Measurements from ENCODE around the gene TMPRSS6. TPM values are rescaled to one million over a fixed set of nuclear protein-coding genes. Genes with fewer than 3 reads are reported as not detected.

TMPRSS6 gene
- total RNA-seq, 4 donors from 2014 or later, result 0.16 to 4.9 (median 0.41) TPM; not detected in 1

DNA sequence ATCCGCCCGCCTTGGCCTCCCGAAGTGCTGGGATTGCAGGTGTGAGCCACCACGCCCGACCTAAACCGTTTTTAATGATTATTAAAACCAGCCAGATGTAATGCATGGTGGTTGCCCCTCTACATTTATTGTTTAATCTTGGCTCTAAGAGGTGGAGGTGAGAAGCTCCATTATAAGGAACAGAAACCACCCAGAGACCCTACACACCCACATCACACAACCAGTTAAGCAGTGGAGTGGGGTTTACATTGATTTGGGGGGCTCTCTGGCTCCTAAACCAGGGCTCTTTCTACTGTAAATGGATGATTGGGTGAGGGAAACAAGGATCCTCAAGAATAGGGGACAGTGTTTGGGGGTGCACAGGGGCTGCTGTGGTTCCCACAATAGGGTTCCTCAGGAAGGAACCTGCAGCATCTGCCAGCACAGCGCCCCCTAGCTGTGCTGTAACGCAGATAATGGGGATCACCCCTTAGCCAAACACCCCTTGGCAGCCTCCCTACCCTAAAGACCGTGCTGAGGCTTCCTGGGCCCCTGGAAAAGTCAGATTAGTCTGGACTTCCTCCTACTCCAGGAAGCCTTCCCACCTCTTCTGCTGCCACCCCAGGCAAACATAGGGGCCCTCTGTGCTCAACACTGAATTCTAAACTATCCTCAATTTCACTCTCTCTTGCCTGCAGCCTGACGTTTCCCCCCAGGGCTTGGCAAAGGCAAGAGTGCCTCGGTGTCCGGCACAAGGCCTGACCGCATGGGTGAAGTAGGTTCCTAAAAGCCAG lies 87.6 kb downstream of the TMPRSS6 start:
- no peak overlapping the region for H3K4me3 ChIP-seq
- peaks cover 48 to 73% (median 63%) of the 10 kb centered on the region in 4 donors for H3K4me1 ChIP-seq
- DNase-seq, result peak; percentile 53
- intact Hi-C loops (cut with DNase I; ENCODE audit: low total_unique reads) (no loop called here), in situ Hi-C loops (cut with MboI; ENCODE audit: low pct_ligation_motif_present in 1 of 4, low pct_unique_long_range_greater_than_20kb in 1 of 4, low sequenced_read_pairs in 3 of 4) (no loop called here)
- WGBS, 2 donors (ENCODE audit: low coverage in 1 of 2), result 39 to 42% methylated on average over 5 to 13 of the region's 13 CpGs
- H3K36me3 ChIP-seq, result peaks cover 0 to 5% (median 0%) of the 10 kb centered on the region in 4 donors
- H3K9me3 ChIP-seq, result no peaks in the 10 kb centered on the region
- peak overlapping the region; percentile 92 to 99 (median 99) for H3K27ac ChIP-seq
- TF ChIP-seq POLR2A (IDR thresholded peaks at IDR 0.05) (no peak), POLR2AphosphoS5 (IDR thresholded peaks at IDR 0.05) (no peak), EP300 (IDR thresholded peaks at IDR 0.05; ENCODE audit: low read depth) (no peak)
- TF ChIP-seq, protein P1, sequence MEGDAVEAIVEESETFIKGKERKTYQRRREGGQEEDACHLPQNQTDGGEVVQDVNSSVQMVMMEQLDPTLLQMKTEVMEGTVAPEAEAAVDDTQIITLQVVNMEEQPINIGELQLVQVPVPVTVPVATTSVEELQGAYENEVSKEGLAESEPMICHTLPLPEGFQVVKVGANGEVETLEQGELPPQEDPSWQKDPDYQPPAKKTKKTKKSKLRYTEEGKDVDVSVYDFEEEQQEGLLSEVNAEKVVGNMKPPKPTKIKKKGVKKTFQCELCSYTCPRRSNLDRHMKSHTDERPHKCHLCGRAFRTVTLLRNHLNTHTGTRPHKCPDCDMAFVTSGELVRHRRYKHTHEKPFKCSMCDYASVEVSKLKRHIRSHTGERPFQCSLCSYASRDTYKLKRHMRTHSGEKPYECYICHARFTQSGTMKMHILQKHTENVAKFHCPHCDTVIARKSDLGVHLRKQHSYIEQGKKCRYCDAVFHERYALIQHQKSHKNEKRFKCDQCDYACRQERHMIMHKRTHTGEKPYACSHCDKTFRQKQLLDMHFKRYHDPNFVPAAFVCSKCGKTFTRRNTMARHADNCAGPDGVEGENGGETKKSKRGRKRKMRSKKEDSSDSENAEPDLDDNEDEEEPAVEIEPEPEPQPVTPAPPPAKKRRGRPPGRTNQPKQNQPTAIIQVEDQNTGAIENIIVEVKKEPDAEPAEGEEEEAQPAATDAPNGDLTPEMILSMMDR (IDR thresholded peaks at IDR 0.05), result peak; percentile 61 to 77 (median 70)
- no peaks in the 10 kb centered on the region for H3K27me3 ChIP-seq

DNA sequence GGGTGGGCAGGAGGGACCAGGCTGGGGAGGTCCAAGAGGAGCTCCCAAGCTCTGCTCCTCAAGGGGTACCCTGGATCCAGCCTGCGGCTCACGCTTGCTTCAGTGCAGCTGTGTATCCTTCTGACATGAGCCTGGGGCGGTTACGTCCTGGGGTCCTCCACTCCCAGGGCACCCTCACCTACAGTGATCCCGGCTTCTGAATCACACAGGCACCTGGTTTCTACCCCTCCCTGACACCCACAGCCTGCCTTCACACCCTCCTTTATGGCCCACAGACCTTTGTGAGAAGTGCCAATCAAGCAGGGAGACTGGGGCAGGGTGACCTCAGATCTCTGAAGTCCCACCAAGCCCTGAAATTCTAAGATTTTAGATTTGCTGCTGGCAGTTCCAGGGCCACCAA lies 88.5 kb downstream of the TMPRSS6 start:
- H3K36me3 ChIP-seq, result peaks cover 0 to 4% (median 0%) of the 10 kb centered on the region in 4 donors
- no peak for TF ChIP-seq EP300 (IDR thresholded peaks at IDR 0.05; ENCODE audit: low read depth)
- peak; percentile 56 to 88 (median 84) for TF ChIP-seq POLR2AphosphoS5 (IDR thresholded peaks at IDR 0.05)
- peak; percentile 83 for TF ChIP-seq POLR2A (IDR thresholded peaks at IDR 0.05)
- TF ChIP-seq, protein P1 (IDR thresholded peaks at IDR 0.05), result no peak
- peak overlapping the region; percentile 92 to 99 (median 99) for H3K27ac ChIP-seq
- peak; percentile 80 for DNase-seq
- H3K27me3 ChIP-seq, result no peaks in the 10 kb centered on the region
- no peaks in the 10 kb centered on the region for H3K9me3 ChIP-seq
- intact Hi-C loops (cut with DNase I; ENCODE audit: low total_unique reads) (no loop called here), in situ Hi-C loops (cut with MboI; ENCODE audit: low pct_ligation_motif_present in 1 of 4, low pct_unique_long_range_greater_than_20kb in 1 of 4, low sequenced_read_pairs in 3 of 4) (no loop called here)
- H3K4me1 ChIP-seq, result peaks cover 53 to 80% (median 69%) of the 10 kb centered on the region in 4 donors
- peak overlapping the region in 3 of 4 donors; percentile 56 to 97 (median 96) for H3K4me3 ChIP-seq
- 57% methylated on average over 5 of the region's 5 CpGs; no CpG with 5 or more reads in 1 of the 2 donors for WGBS, 2 donors (ENCODE audit: low coverage in 1 of 2)

DNA sequence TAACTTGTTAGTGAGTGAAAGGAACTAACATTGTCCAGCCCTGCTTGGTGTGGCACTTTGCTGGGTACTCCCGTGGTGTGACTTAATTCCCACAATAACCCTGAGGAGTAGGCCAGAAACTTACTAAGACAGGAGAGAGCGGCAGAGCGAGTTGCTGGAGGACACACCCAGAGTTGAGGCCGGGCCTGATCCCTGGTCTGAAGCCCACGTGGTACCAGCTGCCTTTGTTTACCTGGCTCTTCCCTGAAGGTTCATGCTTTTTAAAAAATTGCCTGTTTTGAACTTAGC lies 89.4 kb downstream of the TMPRSS6 start:
- peaks cover 52 to 78% (median 75%) of the 10 kb centered on the region in 4 donors for H3K4me1 ChIP-seq
- peak overlapping the region; percentile 92 to 99 (median 99) for H3K27ac ChIP-seq
- TF ChIP-seq POLR2A (IDR thresholded peaks at IDR 0.05) (peak; percentile 80), EP300 (IDR thresholded peaks at IDR 0.05; ENCODE audit: low read depth) (no peak), POLR2AphosphoS5 (IDR thresholded peaks at IDR 0.05) (peak in 2 of 3 donors; percentile 70 to 75)
- TF ChIP-seq, protein P1 (IDR thresholded peaks at IDR 0.05), result no peak
- H3K9me3 ChIP-seq, result no peaks in the 10 kb centered on the region
- peak overlapping the region; percentile 56 to 97 (median 88) for H3K4me3 ChIP-seq
- no peaks in the 10 kb centered on the region for H3K27me3 ChIP-seq
- peaks cover 0 to 4% (median 0%) of the 10 kb centered on the region in 4 donors for H3K36me3 ChIP-seq
- in situ Hi-C loops (cut with MboI; ENCODE audit: low pct_ligation_motif_present in 1 of 4, low pct_unique_long_range_greater_than_20kb in 1 of 4, low sequenced_read_pairs in 3 of 4), result no loop called here
- DNase-seq, result peak; percentile 75
- intact Hi-C loops (cut with DNase I; ENCODE audit: low total_unique reads), result no loop called here
- 0% methylated on average over 5 of the region's 5 CpGs; no CpG with 5 or more reads in 1 of the 2 donors for WGBS, 2 donors (ENCODE audit: low coverage in 1 of 2)

DNA sequence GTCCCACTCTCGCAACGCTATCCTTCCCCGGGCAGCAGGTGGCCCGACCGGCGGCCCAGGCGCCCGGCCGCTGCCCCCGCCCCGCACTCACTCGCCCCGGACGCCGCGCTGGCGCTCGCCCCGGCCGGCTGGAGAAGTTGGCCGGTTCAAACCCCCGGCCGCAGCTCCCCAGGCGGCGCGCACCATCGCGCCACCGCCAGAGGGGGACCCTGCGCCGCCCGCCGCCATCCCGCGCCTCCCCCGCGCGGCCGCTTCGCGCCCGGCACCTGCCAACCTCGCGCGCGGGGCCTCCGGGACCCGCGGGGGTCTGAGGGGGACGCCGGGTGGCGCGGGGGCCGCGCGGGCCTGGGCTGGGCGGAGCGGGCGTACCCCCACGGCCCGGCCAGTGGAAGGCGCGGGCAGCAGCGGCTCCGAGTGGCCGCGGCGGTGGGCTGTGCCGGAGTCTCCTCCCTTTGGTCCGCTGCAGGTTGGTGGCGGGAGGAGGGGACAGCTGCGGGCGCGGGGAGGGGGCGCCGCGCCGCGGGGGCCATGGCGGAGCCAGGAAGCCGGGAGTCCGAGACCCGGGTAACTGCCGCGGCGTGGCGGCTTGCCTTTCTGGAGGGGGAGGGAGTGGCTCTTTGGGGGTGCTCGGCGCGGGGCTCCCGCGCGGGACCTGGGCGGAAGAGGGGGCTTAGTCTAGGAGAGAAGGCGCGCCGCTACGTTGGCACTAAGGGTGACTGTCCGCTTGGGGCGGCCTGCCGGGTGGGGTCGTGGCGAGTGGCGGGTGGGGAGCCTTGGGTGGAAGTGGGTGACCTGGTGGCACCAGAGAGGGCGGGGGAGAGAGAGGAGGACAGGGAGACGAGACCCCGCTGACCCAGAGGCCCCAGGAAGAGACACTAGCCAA lies 90.0 kb downstream of the TMPRSS6 start, which contains the start of the genes MPST and TST:
Gene MPST, plus strand, starts transcription at position 434 of the 883 bp plus-strand sequence. Its CDS starts 95 bp downstream, at position 529.
Gene TST, minus strand, starts transcription at position 139 of the 883 bp plus-strand sequence. CDS start 715 bp downstream, outside the sequence.
- Histone ChIP-seq H3K27me3 (no peaks in the 10 kb centered on the region), H3K27ac (peak within 1 kb of the TSS; percentile 92 to 99 (median 99)), H3K4me1 (peaks cover 46 to 80% (median 77%) of the 10 kb centered on the region in 4 donors), H3K9me3 (no peaks in the 10 kb centered on the region), H3K4me3 (peak within 1 kb of the TSS; percentile 56 to 97 (median 93)), H3K36me3 (peaks cover 0 to 3% (median 0%) of the 10 kb centered on the region in 4 donors)
- TF ChIP-seq EP300 (IDR thresholded peaks at IDR 0.05; ENCODE audit: low read depth), result no peak
- peak; percentile 41 to 86 (median 76) for TF ChIP-seq POLR2AphosphoS5 (IDR thresholded peaks at IDR 0.05)
- TF ChIP-seq, protein P1 (IDR thresholded peaks at IDR 0.05), result peak in 3 of 5 experiments; percentile 8 to 37 (median 15)
- peak; percentile 80 for TF ChIP-seq POLR2A (IDR thresholded peaks at IDR 0.05)
- intact Hi-C loops (cut with DNase I; ENCODE audit: low total_unique reads), result no loop called here
- peak; percentile 84 for DNase-seq
- in situ Hi-C loops (cut with MboI; ENCODE audit: low pct_ligation_motif_present in 1 of 4, low pct_unique_long_range_greater_than_20kb in 1 of 4, low sequenced_read_pairs in 3 of 4), result no loop called here
- 0 to 2% methylated on average over 3 to 54 of the region's 107 CpGs for WGBS, 2 donors (ENCODE audit: low coverage in 1 of 2)

All from transverse colon (tissue), 4 donors.